ENCODE data around the gene KIFC1. TPM values are rescaled to one million over a fixed set of nuclear protein-coding genes. Genes with fewer than 3 reads are reported as not detected.

Gene KIFC1
- total RNA-seq, 2 experiments from 2014 or later = 107 TPM

- H3K4me3 Mint-ChIP-seq = peak overlapping the region; percentile 92
- intact Hi-C loops (cut with micrococcal nuclease) = loop anchor here (2.0 to 5.0 kb wide), 3 partner anchors 14 to 821 kb away; partner anchors contain the start of genes HMGA1 and PSMB8
- H3K36me3 Mint-ChIP-seq (ENCODE audit: low read depth) = peaks cover 22% of the 10 kb centered on the region
Observed at GRCh38 chr6:33416386-33417127, 24.9 kb downstream of the KIFC1 start.

DNA sequence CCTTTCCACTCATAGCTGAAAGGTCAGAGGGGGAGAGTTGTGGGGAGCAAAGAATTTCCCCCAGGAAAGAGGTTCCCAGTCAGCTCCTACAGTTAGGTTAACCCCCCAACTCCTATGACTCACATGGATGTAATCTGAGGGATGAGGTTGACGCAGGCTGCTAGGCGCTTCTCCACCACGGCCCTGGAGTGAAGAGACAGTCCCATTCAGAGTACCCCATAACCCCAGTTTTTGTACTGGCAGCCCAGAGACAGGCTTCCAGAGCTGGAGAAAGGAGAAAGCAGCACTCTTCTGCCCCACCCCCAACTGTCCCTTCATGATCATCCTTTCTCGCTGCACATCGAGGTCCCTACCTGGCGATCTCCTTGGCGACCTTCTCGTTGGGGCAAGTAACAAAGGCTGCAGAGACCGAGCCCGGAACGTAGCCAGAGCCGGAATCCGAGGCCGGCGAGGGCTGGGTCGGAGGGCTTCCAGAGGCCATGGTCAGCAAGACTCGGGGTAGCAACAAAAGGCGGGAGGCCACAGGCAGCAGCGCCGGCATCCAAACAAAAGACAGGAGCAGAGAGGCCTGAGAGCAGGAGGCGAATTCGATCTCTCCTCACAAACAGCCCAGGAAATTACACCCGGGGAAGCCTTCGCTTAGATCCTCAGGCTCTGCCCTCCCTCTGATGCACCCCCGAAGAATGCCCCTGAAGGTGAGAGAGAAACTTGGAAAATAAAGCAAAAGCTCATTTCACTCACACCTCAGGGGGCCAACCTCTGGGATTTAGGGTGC, 25.7 kb downstream of the KIFC1 start:
- H3K4me1 Mint-ChIP-seq (ENCODE audit: low read depth) = peaks cover 71% of the 10 kb centered on the region
- H3K9me3 Mint-ChIP-seq = no peaks in the 10 kb centered on the region
- peak; percentile 56 for DNase-seq
- CTCF ChIA-PET = interaction anchor here (0.6 to 2.0 kb wide), 4 partner anchors 9 to 105 kb away, joined by 3 to 6 read pairs (median 4); no protein-coding TSS in a partner anchor
- no peaks in the 10 kb centered on the region for H3K27me3 Mint-ChIP-seq (ENCODE audit: low read depth)
- peak overlapping the region; percentile 99 for H3K27ac Mint-ChIP-seq
- peak overlapping the region; percentile 92 for H3K4me3 Mint-ChIP-seq
- intact Hi-C loops (cut with micrococcal nuclease) = loop anchor here (2.0 to 5.0 kb wide), 3 partner anchors 13 to 820 kb away; partner anchors contain the start of genes HMGA1 and PSMB8
- H3K36me3 Mint-ChIP-seq (ENCODE audit: low read depth) = peaks cover 22% of the 10 kb centered on the region

More at GRCh38 chr6:33416386-33417127, 24.9 kb downstream of the KIFC1 start:
- Mint-ChIP-seq H3K4me1 (ENCODE audit: low read depth) (peaks cover 74% of the 10 kb centered on the region), H3K27me3 (ENCODE audit: low read depth) (no peaks in the 10 kb centered on the region), H3K9me3 (no peaks in the 10 kb centered on the region), H3K27ac (peak overlapping the region; percentile 99)
- CTCF ChIA-PET = interaction anchor here (0.6 to 2.0 kb wide), 3 partner anchors 10 to 104 kb away, joined by 3 to 6 read pairs (median 4); no protein-coding TSS in a partner anchor
- DNase-seq = peak; percentile 77

DNA sequence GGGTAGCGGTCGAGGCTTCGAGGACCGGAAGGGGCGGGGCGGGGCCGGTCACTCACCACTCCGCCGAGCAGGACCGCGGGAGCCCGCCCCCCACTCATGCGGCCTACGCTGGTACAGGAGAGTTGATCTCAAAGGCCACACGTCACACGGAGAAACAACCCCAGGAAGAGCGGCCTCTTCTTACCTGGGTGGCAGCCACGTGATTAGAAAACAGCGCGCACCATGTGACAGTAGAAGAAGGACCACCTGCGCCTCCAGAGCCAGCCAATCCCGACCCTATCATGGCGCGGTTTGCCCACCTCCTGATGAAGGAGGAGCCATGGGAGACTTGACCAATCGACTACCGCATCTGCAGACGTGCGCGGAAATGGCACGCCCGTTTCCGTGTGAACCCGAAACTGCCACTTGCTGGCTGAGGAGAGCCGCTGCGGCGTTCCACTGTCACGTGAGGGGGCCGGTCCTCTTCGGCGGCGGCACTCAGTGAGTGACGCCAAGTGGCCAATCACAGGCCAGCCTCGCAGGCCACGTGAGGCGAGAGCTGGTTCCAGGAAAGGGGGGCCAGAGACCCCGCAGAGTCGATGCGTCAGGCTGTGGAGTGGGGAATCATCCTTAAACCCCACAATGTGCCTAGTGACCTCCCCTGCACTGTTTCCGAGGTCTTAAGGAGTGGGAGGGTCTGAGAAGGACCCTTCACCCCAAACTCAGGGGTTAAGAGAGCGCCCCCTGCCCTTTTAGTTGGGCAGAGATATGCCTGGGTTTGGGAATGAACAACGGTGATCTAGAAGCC, 26.5 kb downstream of the KIFC1 start, which contains the start of gene CUTA:
TSS of gene CUTA (minus strand) at position 205 of the 787 bp plus-strand sequence. CDS start at position 98, 107 bp downstream.
- intact Hi-C loops (cut with micrococcal nuclease) = loop anchor here (1.0 to 5.0 kb wide), 14 partner anchors 8 to 819 kb away; partner anchors contain the start of genes BAK1, HMGA1, KIFC1 and PSMB8
- Mint-ChIP-seq H3K36me3 (ENCODE audit: low read depth) (peaks cover 22% of the 10 kb centered on the region), H3K27ac (peak within 1 kb of the TSS; percentile 99), H3K4me3 (peak within 1 kb of the TSS; percentile 92), H3K9me3 (no peaks in the 10 kb centered on the region), H3K27me3 (ENCODE audit: low read depth) (no peaks in the 10 kb centered on the region), H3K4me1 (ENCODE audit: low read depth) (peaks cover 65% of the 10 kb centered on the region)
- peak; percentile 100 for DNase-seq
- CTCF ChIA-PET = interaction anchor here (0.7 to 1.9 kb wide), 5 partner anchors 13 to 161 kb away, joined by 3 to 9 read pairs (median 3); no protein-coding TSS in a partner anchor

DNA sequence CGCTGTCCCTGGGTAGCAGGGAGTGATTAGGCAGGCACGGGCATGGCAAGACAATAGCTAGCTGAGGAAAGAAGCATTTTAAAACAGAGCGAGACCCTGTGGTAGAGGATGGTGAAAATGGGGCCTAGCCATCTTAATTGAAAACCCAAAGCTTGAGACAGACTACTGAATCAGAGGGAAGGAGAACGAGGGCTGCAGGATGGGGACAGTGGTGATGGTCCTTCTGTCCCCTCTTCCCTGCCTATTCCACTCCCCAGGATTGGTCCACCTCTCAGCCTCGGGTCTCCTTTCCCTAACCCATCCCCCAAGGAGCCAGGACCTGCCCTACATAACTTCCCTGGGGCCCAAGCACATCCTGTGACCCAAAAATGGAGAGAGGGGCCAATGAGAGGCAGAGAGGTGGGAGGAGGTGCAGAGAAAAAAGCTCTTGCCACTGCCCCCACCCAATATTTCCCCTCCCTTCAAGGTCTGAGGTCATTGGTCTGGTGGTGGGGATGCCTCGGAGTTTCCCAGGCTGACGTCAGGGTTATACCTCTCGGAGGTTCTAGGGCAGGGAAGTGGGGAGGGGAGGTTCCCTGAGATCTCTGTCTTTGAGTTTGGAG, 27.2 kb downstream of the KIFC1 start:
- Mint-ChIP-seq H3K27me3 (ENCODE audit: low read depth) (no peaks in the 10 kb centered on the region), H3K9me3 (no peaks in the 10 kb centered on the region), H3K36me3 (ENCODE audit: low read depth) (peaks cover 22% of the 10 kb centered on the region), H3K4me1 (ENCODE audit: low read depth) (peaks cover 61% of the 10 kb centered on the region), H3K4me3 (peak overlapping the region; percentile 92), H3K27ac (peak overlapping the region; percentile 99)
- CTCF ChIA-PET = interaction anchor here (0.6 to 1.9 kb wide), 9 partner anchors 10 to 160 kb away, joined by 3 to 9 read pairs (median 3); no protein-coding TSS in a partner anchor
- DNase-seq = peak; percentile 86
- intact Hi-C loops (cut with micrococcal nuclease) = loop anchor here (1.0 to 5.0 kb wide), 13 partner anchors 8 to 819 kb away; partner anchors contain the start of genes BAK1, HMGA1, KIFC1 and PSMB8

DNA sequence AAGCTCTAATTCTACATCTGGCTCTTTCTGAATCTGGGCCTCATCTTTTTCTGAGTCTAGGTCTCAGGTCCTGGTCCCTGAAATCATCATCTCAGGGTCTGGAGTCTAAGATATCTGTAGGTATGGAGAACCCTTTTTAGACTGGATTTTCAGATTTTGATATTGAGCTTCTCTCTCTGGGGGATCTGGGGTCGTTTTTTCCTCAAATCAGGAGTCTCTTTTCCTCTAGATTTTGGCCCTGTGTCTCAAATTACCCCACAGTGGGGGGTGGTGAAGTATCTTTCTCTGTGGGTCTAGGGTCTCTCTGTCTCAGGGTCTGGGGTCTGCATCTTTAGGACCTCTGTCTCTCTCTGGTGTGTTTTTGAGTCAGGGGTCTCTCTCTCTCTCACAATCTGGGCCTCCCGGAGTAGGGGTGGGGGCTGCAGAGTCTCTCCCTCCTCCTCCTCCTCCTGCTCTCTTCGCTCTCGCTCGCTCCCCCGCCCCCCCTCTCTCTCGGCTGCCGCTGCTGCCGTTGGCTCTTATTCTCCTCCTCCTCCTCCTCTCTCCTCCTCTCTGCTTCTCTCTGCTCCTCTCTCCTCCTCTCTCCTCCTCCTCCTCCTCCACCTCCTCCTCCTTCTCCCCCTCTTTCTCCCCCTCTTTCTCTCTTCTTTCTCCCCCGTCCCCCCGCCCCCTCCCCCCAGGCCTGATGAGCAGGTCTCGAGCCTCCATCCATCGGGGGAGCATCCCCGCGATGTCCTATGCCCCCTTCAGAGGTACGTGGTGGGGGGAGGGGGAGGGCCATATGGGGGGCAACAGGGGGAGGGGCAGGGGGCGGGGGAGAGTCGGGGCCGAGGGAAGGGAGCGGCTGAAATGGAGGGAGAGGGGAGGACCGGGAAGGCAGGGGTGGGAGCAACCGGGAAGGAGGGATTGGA, 28.2 kb downstream of the KIFC1 start, which contains the start of gene SYNGAP1:
TSS of gene SYNGAP1 (plus strand) at position 486 of the 911 bp plus-strand sequence. CDS start at position 686, 200 bp downstream.
- peak; percentile 74 for DNase-seq
- H3K36me3 Mint-ChIP-seq (ENCODE audit: low read depth) = peaks cover 13% of the 10 kb centered on the region
- H3K4me1 Mint-ChIP-seq (ENCODE audit: low read depth) = peaks cover 55% of the 10 kb centered on the region
- CTCF ChIA-PET = interaction anchor here (0.6 to 1.9 kb wide), 6 partner anchors 9 to 159 kb away, joined by 3 to 9 read pairs (median 4); no protein-coding TSS in a partner anchor
- no peaks in the 10 kb centered on the region for H3K27me3 Mint-ChIP-seq (ENCODE audit: low read depth)
- H3K9me3 Mint-ChIP-seq = no peaks in the 10 kb centered on the region
- H3K4me3 Mint-ChIP-seq = peak within 1 kb of the TSS; percentile 92
- intact Hi-C loops (cut with micrococcal nuclease) = loop anchor here (2.0 to 5.0 kb wide), 6 partner anchors 107 to 817 kb away; partner anchors contain the start of genes BAK1, HMGA1, PSMB8 and VPS52
- H3K27ac Mint-ChIP-seq = peak within 1 kb of the TSS; percentile 99

DNA sequence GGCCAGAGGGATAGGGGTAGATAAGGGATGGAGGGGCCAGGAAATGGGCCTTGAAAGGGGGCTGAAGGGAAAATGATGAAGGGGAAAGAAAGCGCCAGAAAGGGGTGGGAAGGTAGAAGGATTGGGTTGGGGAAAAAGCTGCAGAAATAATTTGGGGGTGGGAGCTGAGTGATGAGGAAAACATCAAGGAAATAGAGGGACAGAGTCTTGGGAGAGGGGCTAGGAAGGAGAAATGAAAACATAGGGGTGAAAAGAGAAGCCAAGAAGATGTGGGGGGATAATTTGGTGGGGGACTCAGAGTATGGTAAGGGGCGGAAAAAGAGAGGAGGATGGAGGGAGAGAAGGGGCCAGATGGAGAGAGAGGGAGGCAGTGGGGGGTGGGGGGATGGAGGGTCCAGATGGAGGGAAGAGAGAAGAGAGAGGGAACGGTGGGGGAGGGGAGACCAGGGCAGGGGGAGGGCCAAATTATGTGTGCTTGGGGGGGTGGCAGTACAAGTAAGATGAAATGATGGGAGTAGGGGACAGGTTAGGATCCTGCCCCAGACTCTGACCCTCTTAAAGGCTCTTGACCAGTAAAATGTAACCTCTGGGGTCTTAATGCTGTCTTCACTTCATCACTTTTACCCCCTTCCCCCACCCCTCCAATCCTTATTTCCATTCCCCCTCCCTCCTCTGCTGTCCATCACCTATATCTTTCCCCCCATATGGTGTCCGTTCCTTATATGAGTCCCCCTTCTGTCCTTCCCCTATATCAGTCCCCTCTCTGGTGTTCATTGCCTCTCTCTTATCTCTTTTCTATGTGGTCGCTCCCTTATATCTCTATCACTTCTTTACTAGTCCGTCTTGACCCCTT, 29.1 kb downstream of the KIFC1 start:
- intact Hi-C loops (cut with micrococcal nuclease) = no loop called here
- no peak overlapping the region for H3K27ac Mint-ChIP-seq

DNA sequence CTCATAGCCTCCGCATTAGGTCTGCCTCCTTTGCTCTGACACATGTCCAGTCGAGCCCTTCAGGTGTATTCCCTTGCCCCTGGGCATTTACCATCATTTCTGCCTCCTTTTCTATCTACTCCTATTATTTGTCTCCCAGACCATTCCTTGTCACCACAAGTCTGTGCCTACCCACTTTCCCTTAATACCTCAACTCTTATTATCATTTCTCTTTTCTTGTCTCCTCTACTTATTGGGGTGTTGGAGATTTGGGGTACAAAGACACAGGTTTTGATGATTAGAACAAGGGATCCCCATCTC, 29.7 kb downstream of the KIFC1 start:
- intact Hi-C loops (cut with micrococcal nuclease) = no loop called here
- H3K4me3 Mint-ChIP-seq = peak overlapping the region; percentile 17
- H3K27ac Mint-ChIP-seq = no peak overlapping the region
- CTCF ChIA-PET = no interaction called here
- no peaks in the 10 kb centered on the region for H3K9me3 Mint-ChIP-seq
- DNase-seq = no peak
- H3K4me1 Mint-ChIP-seq (ENCODE audit: low read depth) = peaks cover 48% of the 10 kb centered on the region
- H3K27me3 Mint-ChIP-seq (ENCODE audit: low read depth) = no peaks in the 10 kb centered on the region
- H3K36me3 Mint-ChIP-seq (ENCODE audit: low read depth) = peaks cover 8% of the 10 kb centered on the region

More for the DNA sequence above, 29.1 kb downstream of the KIFC1 start:
- H3K36me3 Mint-ChIP-seq (ENCODE audit: low read depth) = peaks cover 10% of the 10 kb centered on the region
- H3K9me3 Mint-ChIP-seq = no peaks in the 10 kb centered on the region
- DNase-seq = no peak
- H3K4me3 Mint-ChIP-seq = peak overlapping the region; percentile 62
- no peaks in the 10 kb centered on the region for H3K27me3 Mint-ChIP-seq (ENCODE audit: low read depth)
- peaks cover 53% of the 10 kb centered on the region for H3K4me1 Mint-ChIP-seq (ENCODE audit: low read depth)
- CTCF ChIA-PET = no interaction called here

DNA sequence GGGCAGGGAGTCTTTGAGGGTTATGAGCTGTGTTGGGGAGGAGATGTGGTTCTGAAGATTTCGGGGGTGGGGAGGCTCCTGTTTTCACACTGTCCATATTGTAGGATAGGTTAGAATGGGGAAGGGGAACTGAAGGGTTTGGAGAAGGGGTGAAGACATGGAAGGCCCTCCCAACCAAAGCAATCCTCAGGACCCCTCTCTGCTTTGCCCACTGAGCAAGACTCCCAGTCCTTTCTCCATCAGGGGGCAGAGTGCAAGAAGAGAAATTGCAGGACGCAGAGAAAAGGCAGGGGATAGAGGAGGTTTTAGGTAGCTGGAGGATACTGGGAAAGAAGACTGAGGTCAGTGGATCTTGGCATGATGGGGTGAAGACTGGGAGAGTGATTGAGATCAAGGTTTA, 32.2 kb downstream of the KIFC1 start:
- peak overlapping the region; percentile 87 for H3K4me3 Mint-ChIP-seq
- H3K9me3 Mint-ChIP-seq = no peaks in the 10 kb centered on the region
- DNase-seq = no peak
- H3K27ac Mint-ChIP-seq = no peak overlapping the region
- H3K36me3 Mint-ChIP-seq (ENCODE audit: low read depth) = no peaks in the 10 kb centered on the region
- intact Hi-C loops (cut with micrococcal nuclease) = no loop called here
- H3K4me1 Mint-ChIP-seq (ENCODE audit: low read depth) = peaks cover 50% of the 10 kb centered on the region
- CTCF ChIA-PET = no interaction called here
- no peaks in the 10 kb centered on the region for H3K27me3 Mint-ChIP-seq (ENCODE audit: low read depth)

DNA sequence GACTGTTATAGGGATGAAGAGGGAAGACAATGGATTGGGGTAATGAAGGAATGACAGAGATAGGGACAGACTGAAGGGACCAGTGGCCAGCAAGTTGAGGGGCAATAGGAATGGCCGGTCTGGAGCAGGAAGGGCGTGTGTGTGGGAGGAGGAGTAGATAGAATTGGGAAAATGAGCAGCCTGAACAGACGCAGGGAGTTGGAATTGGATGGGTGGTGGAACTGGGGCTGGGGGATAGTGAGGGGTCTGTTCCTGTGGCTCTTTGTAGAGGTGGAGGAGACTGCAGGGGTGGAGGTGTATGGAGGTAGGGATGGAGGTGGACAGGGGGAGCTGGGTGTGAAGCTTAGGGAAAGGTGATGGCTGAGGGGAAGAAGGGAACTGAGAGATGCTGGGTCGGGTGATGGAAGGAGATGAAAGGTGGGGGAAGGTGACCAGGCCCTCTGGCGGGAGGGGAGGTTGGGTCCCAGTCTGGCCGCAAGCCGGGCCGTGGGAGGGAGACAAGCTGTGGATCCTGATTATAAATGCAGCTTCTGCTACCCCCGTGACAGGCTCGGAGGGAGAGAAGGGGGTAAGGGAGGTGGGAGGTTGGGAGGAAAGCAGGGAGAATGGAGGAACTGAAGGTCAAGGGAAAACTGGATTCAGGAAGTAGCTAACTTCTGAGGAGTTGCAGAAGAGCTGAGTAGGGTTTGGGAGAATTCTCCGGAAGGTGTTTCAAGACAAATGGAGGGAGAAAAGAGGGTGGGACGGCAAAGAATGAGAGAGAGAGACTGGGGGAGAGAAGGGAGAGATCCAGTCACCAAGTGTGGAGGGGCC, 33.4 kb downstream of the KIFC1 start:
- no peaks in the 10 kb centered on the region for H3K27me3 Mint-ChIP-seq (ENCODE audit: low read depth)
- no peaks in the 10 kb centered on the region for H3K36me3 Mint-ChIP-seq (ENCODE audit: low read depth)
- intact Hi-C loops (cut with micrococcal nuclease) = loop anchor here (5.0 kb wide), 1 partner anchor 267 kb away; no protein-coding TSS in a partner anchor
- H3K4me1 Mint-ChIP-seq (ENCODE audit: low read depth) = peaks cover 52% of the 10 kb centered on the region
- H3K27ac Mint-ChIP-seq = peak overlapping the region; percentile 88
- peak overlapping the region; percentile 87 for H3K4me3 Mint-ChIP-seq
- CTCF ChIA-PET = interaction anchor here (1.7 to 2.8 kb wide), 4 partner anchors 9 to 148 kb away, joined by 5 to 18 read pairs (median 7); partner anchors contain the start of gene B3GALT4
- H3K9me3 Mint-ChIP-seq = no peaks in the 10 kb centered on the region
- no peak for DNase-seq

Measured in activated naive CD4-positive, alpha-beta T cell treated with anti-CD3 and anti-CD28 coated beads for 36 hours (primary cell).